ENCODE data around the gene STRA6.

DNA sequence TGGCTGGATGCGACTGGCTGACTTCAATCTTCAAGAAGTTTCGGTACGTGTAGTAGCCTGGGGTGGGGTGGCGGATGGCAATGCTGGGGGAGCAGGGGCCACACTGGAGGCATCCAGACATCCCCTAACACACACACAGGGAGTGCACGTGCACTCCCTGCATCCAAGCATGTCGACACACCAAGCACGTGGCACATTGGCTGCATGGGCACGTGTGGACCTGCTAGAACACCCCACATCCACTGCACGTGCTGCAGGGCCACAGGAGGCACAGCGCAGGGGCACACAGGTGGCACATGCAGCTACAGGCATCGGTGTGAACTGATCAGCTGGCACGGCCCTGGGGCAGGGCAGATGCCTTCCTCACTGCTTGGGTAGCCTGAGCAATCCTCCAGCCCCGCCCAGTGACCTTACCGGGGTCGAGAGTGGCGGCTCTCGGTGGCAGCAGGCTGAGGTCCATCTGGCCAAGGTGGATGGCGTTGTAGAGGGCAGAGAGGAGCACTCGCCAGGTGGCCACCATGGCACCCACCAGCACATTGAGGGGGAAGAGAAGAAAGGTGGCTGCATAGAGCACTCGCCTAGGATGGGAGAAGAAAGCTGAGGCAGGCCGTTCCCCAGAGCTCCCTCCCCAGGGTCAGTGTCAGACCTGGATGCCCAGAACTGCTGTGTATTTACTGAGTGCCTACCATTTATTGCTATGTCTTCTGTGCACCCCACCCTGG lies 21.5 kb downstream of the STRA6 start:
- no peak for TF ChIP-seq POLR2A (IDR thresholded peaks at IDR 0.05)
- TF ChIP-seq, protein P1, sequence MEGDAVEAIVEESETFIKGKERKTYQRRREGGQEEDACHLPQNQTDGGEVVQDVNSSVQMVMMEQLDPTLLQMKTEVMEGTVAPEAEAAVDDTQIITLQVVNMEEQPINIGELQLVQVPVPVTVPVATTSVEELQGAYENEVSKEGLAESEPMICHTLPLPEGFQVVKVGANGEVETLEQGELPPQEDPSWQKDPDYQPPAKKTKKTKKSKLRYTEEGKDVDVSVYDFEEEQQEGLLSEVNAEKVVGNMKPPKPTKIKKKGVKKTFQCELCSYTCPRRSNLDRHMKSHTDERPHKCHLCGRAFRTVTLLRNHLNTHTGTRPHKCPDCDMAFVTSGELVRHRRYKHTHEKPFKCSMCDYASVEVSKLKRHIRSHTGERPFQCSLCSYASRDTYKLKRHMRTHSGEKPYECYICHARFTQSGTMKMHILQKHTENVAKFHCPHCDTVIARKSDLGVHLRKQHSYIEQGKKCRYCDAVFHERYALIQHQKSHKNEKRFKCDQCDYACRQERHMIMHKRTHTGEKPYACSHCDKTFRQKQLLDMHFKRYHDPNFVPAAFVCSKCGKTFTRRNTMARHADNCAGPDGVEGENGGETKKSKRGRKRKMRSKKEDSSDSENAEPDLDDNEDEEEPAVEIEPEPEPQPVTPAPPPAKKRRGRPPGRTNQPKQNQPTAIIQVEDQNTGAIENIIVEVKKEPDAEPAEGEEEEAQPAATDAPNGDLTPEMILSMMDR (IDR thresholded peaks at IDR 0.05) = no peak
